Stimulated activated CD8-positive, alpha-beta memory T cell treated with anti-CD3 and anti-CD28 coated beads, Interleukin-7, amount 100 ng/mL, for 24 hours (primary cell): ENCODE data around the gene LRIT1.
"Not testable (repeated sequence)": the region's sequence is repeated elsewhere in the genome, so short reads cannot be mapped to it uniquely, and the experiment has no call there.

Experiments used
- DNase-seq: peaks from one replicate; pipeline ENCODE4 v3.0.0-alpha.2; 2020; ENCODE audit warnings: low read depth

Gene LRIT1, protein sequence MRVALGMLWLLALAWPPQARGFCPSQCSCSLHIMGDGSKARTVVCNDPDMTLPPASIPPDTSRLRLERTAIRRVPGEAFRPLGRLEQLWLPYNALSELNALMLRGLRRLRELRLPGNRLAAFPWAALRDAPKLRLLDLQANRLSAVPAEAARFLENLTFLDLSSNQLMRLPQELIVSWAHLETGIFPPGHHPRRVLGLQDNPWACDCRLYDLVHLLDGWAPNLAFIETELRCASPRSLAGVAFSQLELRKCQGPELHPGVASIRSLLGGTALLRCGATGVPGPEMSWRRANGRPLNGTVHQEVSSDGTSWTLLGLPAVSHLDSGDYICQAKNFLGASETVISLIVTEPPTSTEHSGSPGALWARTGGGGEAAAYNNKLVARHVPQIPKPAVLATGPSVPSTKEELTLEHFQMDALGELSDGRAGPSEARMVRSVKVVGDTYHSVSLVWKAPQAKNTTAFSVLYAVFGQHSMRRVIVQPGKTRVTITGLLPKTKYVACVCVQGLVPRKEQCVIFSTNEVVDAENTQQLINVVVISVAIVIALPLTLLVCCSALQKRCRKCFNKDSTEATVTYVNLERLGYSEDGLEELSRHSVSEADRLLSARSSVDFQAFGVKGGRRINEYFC

DNA sequence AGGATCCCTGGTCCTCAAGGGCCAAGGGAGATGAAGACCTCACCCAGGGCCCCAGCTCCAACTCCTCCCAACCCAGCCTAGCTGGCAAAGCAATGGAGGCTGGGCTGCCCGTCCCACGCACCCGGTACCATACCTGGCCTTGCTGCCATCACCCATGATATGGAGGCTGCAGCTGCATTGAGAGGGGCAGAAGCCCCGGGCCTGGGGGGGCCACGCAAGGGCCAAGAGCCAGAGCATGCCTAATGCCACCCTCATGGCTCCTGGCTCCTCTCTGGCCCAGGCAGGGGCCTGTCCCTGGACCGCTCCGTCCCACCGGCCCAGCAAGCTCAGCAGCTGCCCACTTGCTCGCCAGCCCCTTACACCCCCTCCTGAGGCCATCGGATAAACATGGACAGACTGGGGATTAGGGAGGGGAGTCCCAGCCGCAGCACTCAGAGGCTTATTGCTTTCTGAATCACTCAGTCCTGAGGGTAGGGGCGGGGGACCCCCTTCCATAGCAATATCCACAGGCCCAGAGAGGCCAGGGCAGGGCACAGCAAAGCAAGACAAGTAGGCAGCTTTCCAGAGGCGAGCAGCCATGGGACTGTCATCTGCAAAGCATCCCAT, at the start of gene LRIT1:
TSS of gene LRIT1 (minus strand) at position 362 of the 606 bp plus-strand sequence. CDS start at position 255, 107 bp downstream.
- no peak for DNase-seq

GRCh38 chr10:84290235-84290634, 48.9 kb upstream of the LRIT1 start:
- DNase-seq: no peak

DNA sequence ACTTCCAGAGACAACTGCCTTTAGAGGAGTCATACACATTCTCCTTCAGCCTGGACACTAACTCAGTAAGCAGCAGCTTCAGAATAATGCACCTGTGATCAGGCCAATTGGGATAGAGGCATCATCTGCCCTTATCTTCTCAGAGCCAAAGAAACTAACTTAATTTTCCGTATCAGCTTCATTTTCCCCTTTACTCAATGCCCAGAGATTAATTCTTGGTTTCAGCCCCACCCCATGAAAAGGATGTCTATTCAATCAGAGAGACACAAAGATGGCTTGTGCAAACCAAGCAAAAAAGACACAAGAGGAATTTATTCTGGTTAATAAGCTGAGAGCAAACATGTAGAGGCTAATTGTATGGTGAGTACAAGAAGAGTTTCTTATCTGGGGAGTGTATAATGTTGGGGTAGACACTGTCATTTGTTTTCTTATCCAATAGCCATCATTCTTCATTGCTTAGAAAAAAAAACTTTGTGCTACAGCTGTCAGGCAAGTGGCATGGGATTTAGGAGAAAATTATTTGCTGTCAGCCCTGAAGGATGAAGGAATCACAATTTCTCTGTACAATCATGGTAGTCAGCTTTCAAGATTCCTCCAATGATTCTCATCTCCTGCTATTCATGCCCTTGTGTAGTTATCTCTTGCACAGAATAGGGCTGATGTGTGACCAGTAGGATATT, 48.3 kb upstream of the LRIT1 start:
- no peak for DNase-seq

DNA sequence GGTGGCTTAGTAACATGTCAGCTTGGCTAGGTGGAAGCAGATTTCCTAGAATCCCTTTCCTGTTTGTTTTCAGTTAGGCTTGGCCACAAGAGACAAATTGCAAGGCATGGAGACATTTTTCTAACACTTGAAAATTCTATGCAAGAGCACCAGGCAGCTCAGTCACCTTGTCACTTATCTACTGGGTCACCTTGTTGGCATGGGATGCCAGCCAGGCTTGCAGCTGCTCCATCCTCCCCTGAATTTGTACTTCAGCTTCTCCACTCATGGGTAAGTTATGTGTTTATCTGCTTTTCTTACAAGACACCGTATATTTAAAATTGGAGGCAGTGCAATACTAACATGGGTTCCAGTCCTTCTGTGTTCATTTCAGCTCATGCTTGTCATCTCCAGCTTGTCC, 46.8 kb upstream of the LRIT1 start:
- no peak for DNase-seq

DNA sequence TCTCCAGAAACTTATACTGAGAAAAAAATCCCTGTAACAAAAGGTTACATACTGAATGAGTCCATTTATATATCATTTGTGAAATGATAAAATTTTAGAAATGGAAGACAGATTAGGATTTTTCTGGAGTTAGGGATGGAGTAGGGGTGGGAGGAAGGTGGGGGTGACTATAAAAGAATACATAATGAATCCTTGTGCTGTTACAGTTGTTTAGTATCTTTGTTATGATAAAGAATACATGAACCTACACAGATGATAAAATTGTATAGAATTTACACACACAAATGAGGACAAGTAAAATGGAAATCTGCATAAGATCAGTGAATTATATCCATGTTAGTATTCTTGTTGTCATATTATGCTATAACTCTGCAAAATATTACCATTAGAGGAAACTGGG, 45.3 kb upstream of the LRIT1 start:
- no peak for DNase-seq

- DNase-seq: not testable (repeated sequence)
These were observed 38.6 kb upstream of the LRIT1 start for GRCh38 chr10:84279876-84280475.

- DNase-seq: no peak
These were observed 29.4 kb upstream of the LRIT1 start for GRCh38 chr10:84270708-84271107.

DNA sequence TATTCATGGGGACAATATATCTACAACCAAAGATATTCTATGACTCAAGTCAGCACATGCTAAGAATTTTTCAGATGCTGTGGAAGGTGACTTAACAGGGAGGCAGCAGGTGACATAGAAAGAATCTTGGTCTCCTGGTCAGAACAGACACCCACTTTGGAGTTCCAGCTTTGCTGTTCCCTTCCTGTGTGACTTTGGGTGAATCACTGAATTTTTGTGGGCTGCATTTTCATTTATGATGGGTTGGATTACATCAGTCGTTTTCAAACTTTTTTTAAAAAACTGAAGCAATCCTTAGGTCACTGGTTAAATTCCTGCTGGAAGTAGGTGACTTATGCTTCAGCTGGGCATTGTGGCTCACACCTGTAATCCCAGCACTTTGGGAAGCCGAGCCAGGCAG, 28.4 kb upstream of the LRIT1 start:
- no peak for DNase-seq

GRCh38 chr10:84269162-84269561, 27.8 kb upstream of the LRIT1 start:
- no peak for DNase-seq

- peak; percentile 57 for DNase-seq
These were observed 26.3 kb upstream of the LRIT1 start for GRCh38 chr10:84267503-84268126.

DNA sequence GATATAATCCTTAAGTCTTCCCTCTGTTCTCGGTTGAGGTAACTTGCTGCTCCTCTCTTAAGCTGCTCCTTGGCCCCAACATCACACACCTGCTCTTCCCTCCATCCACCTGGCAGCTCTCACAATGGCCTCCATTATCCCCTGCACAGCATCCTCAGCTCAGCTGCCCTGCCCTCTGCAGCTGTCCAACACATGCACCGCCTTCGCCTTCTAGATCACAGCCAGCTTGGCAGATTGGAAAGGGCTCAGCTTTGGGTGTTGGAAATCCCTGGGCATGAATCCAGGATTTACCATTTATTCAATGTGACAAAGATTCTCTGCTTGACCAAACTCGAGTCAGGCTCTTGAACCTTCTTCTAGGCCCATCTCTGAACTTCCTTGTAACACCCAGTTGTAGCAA, 24.1 kb upstream of the LRIT1 start:
- no peak for DNase-seq

DNA sequence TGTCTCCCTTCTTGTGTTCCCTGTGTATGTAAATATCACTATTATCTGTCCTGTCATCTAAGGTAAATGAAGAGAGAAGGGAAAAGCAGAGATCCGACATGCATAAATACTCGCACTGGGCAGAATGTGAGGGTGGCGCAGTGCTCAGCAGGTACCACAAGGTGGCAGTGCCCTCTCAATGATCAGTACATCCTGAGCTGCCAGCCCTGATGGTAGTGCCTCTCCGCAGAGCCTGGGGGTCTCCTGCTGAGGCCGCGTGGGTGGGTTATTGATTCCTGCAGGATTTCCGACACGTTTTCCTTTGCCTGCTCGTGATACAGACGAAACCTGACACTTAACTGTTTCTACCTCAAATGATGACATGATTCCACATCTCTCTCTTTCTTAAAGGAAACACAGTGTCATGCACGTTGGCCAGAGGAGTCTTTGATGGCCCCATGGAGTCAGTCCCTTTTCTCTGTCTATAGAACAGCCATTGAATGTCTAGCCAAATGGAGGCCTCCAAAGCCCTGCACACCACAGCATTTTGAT, 23.3 kb upstream of the LRIT1 start:
- peak; percentile 56 for DNase-seq

GRCh38 chr10:84263716-84264115, 22.4 kb upstream of the LRIT1 start:
- DNase-seq: no peak

DNA sequence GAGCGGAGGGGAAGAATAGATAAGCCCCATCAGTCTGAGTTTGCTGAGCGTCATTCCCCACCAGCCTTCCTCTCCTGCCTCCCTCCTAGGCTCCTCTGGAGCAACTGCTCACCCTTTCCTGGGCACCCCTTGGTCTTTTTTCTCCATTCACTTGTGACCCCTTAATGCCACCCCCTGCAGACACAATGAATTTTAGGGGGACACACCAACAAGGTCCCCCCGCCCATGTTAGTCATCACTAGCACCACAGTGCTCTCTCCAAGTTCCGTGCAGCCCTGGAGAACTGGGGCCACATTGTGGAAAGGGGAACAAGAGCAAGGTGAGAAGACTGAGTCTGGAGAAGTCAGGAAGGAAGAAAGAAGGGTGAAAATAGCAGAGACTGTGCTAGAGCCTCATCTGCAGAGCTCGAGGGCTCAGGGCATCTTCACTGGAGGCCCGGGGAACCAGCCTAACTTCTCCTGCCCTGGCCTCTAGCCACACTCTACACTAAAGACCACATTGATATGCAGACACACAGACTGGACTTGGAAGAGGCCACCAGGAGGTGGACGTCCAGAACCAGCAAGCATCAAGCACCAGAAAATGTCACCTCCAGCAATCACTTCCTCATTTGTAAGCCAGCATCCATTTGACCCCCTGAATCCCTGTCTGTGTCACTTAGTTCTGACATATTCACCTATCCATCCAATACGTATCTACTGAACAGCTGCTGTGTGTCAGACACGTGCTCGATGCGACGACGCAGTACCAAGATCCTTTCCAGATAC, 21.0 kb upstream of the LRIT1 start:
- no peak for DNase-seq

- no peak for DNase-seq
These were observed 20.0 kb upstream of the LRIT1 start for GRCh38 chr10:84261236-84261915.

DNA sequence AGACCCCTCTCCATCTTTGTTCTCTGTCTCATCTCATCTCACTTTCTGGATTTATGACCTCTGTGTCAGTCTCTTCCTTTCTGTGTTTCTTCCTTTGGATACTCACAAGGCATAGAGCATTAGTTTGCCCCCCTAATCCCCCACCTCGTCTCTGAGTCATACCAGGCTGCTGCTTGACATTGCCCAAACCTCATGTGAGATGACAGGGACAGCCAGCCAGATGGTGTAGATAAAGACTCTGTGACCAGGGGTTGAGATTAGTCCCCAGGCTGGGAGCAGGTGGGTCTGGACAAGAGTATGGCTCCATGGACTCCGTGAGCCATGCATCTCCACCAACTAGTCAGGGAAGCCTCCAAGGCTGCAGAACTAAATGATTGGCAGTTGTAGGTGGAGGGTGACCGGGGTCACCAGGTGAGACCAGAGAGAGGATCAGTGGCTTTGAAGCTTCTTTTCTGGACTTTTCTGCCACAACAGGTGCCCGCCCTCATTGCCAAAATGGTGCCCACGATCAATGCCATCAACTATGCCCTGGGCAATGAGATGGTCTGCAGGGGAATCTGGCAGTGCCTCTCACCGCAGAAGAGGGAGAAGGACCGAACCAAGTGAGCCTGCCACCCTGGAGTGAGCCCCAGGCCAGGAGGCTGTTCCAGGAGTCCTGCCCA, 16.8 kb upstream of the LRIT1 start:
- DNase-seq: no peak

- no peak for DNase-seq
These were observed 16.1 kb upstream of the LRIT1 start for GRCh38 chr10:84257343-84258020.

DNA sequence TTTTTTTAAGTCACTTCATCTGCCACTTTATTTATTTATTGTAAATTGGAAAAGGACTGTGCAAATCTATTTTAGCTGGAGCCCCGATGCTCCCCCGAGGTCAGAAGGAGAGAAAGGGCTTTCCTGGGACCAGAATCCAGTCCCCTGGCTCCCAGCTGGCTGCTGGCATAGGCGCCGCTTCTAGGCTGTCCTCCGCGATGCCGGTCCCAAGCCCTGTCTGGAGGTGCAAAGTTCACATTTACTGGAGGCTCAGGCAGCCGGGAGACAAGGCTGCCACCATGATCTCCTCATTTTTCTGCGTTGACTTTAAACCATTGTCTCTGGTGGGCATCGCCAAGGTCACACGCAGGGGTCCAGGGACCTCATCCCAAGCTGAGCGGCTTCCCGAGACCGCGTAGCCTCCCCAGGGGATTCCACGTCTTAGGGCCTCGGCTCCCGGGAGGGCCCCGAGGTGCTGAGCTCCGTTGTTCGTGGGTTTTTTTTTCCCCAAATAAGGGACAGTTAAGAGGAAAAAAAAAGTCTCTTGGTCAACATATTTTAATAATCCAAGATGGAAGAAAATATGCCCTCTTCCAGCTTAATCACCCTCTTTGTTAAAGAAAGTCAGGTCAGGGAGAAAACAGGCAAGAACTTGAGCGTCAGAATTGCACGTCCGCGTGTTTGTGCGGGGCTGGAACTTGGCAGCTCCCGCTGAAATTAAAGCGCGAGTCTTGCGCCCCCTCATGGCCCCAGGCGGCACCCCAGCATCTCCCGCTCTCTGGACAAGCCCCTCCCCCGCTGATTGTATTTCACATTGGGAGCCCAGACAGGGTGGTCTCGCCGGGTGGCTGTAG, 15.4 kb upstream of the LRIT1 start:
- peak; percentile 12 for DNase-seq
